Upper lobe of right lung (tissue), 1 donor: ENCODE measurements around the gene CNGA1. TPM values are rescaled to one million over a fixed set of nuclear protein-coding genes. Genes with fewer than 3 reads are reported as not detected.

Source experiments
- ATAC-seq: fragments of 200-7000 bp; cut with Tn5 transposase; one replicate; pipeline ENCODE4 v1.9.1; 2020; ENCODE audit warnings: mild to moderate bottlenecking, moderate library complexity
- DNase-seq: peaks from one replicate; pipeline ENCODE4 v3.0.0-alpha.2; 2020
- H3K27ac ChIP-seq: fragments of 200-600 bp; one replicate; pipeline ENCODE4 v1.8.0; 2022
- H3K27me3 ChIP-seq: fragments of 200-600 bp; one replicate; pipeline ENCODE4 v1.8.0; 2022; ENCODE audit warnings: mild to moderate bottlenecking
- H3K36me3 ChIP-seq: fragments of 200-600 bp; one replicate; pipeline ENCODE4 v1.8.0; 2022
- H3K4me1 ChIP-seq: fragments of 200-600 bp; one replicate; pipeline ENCODE4 v1.8.0; 2022
- H3K4me3 ChIP-seq: fragments of 200-600 bp; one replicate; pipeline ENCODE4 v1.8.0; 2022; ENCODE audit warnings: mild to moderate bottlenecking
- H3K9me3 ChIP-seq: fragments of 200-600 bp; one replicate; pipeline ENCODE4 v1.8.0; 2022
- CTCF ChIP-seq: fragments of 200-600 bp; IDR thresholded peaks from one replicate; pipeline ENCODE4 v1.8.0; 2022; ENCODE audit warnings: antibody characterized with exemption
- intact Hi-C: fragments of 100-400 bp; cut with DNase I; formaldehyde crosslinking; loops from one replicate; pipeline ENCODE4 v1.11.0; 2022
- total RNA-seq: library from RNA; stranded (reverse); fragmentation: NEBNext Ultra II Directional; extraction: Animal tissue kit (Norgen Biotek cat#: 25700); gene quantifications from one replicate; pipeline ENCODE4 v1.2.1, GENCODE V29; 2021
- donor health status: DM: no; HTN: yes; CAD: no; lungs with severe emphysema.

CNGA1 gene
- total RNA-seq, 1 donor from 2014 or later, result not detected

- ATAC-seq, result peak; percentile 73
Measured at GRCh38 chr4:48033825-48034413, 17.4 kb upstream of the CNGA1 start.

GRCh38 chr4:48033412-48033811, 16.9 kb upstream of the CNGA1 start:
- Histone ChIP-seq H3K27ac (no peak overlapping the region), H3K4me3 (no peak overlapping the region), H3K9me3 (no peaks in the 10 kb centered on the region), H3K36me3 (no peaks in the 10 kb centered on the region), H3K4me1 (no peaks in the 10 kb centered on the region), H3K27me3 (no peaks in the 10 kb centered on the region)
- intact Hi-C loops, result no loop called here
- ATAC-seq, result no peak
- DNase-seq, result no peak
- TF ChIP-seq CTCF, result no peak

More at GRCh38 chr4:48033825-48034413, 17.4 kb upstream of the CNGA1 start:
- no peak for DNase-seq
- Histone ChIP-seq H3K4me1 (no peaks in the 10 kb centered on the region), H3K4me3 (no peak overlapping the region), H3K27ac (no peak overlapping the region), H3K36me3 (no peaks in the 10 kb centered on the region), H3K27me3 (no peaks in the 10 kb centered on the region), H3K9me3 (no peaks in the 10 kb centered on the region)
- TF ChIP-seq CTCF, result peak; percentile 51
- intact Hi-C loops, result no loop called here

DNA sequence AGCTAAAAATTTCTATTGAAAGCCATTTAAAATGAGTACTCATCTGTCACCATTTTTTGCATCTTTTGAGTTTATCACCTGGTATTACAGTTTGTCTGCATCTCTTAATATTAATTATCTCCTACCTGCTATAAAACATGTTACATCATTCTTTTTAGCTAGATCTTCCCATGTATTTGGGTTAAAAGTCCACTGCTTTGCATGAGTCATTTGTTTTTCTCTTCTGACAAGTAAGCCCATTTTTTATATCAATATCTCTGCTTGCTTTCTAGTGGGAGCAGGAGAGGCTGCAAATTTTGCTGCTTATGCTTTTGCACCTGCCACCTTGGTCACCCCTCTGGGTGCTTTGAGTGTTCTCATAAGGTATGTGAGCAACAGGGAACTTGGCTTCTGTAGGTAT, 16.2 kb upstream of the CNGA1 start:
- Histone ChIP-seq H3K36me3 (no peaks in the 10 kb centered on the region), H3K4me1 (no peaks in the 10 kb centered on the region), H3K27me3 (no peaks in the 10 kb centered on the region), H3K9me3 (no peaks in the 10 kb centered on the region), H3K27ac (no peak overlapping the region), H3K4me3 (no peak overlapping the region)
- intact Hi-C loops, result no loop called here
- TF ChIP-seq CTCF, result no peak
- DNase-seq (no peak), ATAC-seq (no peak)

GRCh38 chr4:48031802-48032525, 15.5 kb upstream of the CNGA1 start:
- TF ChIP-seq CTCF, result no peak
- Histone ChIP-seq H3K27me3 (no peaks in the 10 kb centered on the region), H3K36me3 (no peaks in the 10 kb centered on the region), H3K4me3 (no peak overlapping the region), H3K4me1 (no peaks in the 10 kb centered on the region), H3K27ac (no peak overlapping the region), H3K9me3 (no peaks in the 10 kb centered on the region)
- no peak for DNase-seq
- intact Hi-C loops, result no loop called here
- peak; percentile 57 for ATAC-seq

DNA sequence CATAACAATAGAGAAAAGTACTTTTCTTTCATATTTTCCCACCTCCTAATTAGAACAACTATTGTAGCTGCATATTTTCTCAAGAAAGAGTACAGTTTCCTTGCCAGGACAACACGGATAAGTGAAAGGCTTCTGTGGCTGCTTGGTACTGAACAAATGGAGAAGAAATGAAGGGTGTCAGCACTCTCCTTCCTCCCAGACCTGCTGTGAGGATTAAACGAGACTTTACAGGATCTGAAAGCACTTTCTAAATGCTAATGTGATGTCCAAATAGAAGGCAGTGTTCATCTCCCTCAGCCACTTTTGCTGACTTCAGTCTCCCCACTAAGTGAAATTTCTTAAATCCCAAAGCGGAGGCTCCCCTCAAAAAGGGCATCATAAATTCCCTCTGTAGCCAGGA, 14.0 kb upstream of the CNGA1 start:
- intact Hi-C loops, result no loop called here

More for the DNA sequence above, 14.0 kb upstream of the CNGA1 start:
- no peak for TF ChIP-seq CTCF
- H3K9me3 ChIP-seq, result no peaks in the 10 kb centered on the region
- H3K27ac ChIP-seq, result no peak overlapping the region
- H3K36me3 ChIP-seq, result no peaks in the 10 kb centered on the region
- DNase-seq (no peak), ATAC-seq (no peak)
- H3K27me3 ChIP-seq, result no peaks in the 10 kb centered on the region
- H3K4me1 ChIP-seq, result no peaks in the 10 kb centered on the region
- no peak overlapping the region for H3K4me3 ChIP-seq
